Osteocyte (in vitro differentiated cells): ENCODE data around the gene TET2. TPM values are rescaled to one million over a fixed set of nuclear protein-coding genes. Genes with fewer than 3 reads are reported as not detected.

Experiments used
- DNase-seq: peaks from one replicate; pipeline ENCODE4 v3.0.0; 2021; ENCODE audit warnings: mixed read lengths; ENCODE audit not compliant: unreplicated experiment; ENCODE audit errors: extremely low spot score
- H3K27ac Mint-ChIP-seq: one replicate; pipeline ENCODE4 v1.8.0; 2021; ENCODE audit warnings: mild to moderate bottlenecking, mixed read lengths; ENCODE audit not compliant: unreplicated experiment
- H3K27me3 Mint-ChIP-seq: one replicate; pipeline ENCODE4 v1.8.0; 2021; ENCODE audit warnings: mixed read lengths; ENCODE audit not compliant: unreplicated experiment
- H3K36me3 Mint-ChIP-seq: one replicate; pipeline ENCODE4 v1.8.0; 2021; ENCODE audit warnings: mixed read lengths; ENCODE audit not compliant: unreplicated experiment
- H3K4me1 Mint-ChIP-seq: one replicate; pipeline ENCODE4 v1.8.0; 2021; ENCODE audit warnings: mixed read lengths; ENCODE audit not compliant: unreplicated experiment
- H3K4me3 Mint-ChIP-seq: one replicate; pipeline ENCODE4 v1.8.0; 2021; ENCODE audit warnings: mild to moderate bottlenecking, moderate library complexity, mixed read lengths; ENCODE audit not compliant: unreplicated experiment
- H3K9me3 Mint-ChIP-seq: one replicate; pipeline ENCODE4 v1.8.0; 2021; ENCODE audit warnings: mixed read lengths; ENCODE audit not compliant: unreplicated experiment
- total RNA-seq: library from RNA; stranded (reverse); gene quantifications from 2 replicates; pipeline ENCODE4 v1.2.1, GENCODE V29; 2021
- TF ChIP-seq, protein P1 (sequence below): fragments of 200-600 bp; sonication (generic); IDR thresholded peaks from 2 replicates; pipeline ENCODE4 v1.5.0; 2021; ENCODE audit warnings: antibody characterized with exemption, mild to moderate bottlenecking, moderate library complexity

Gene TET2
- total RNA-seq, 1 donor from 2014 or later: 23.7 TPM

GRCh38 chr4:105129286-105130040 lies 17.2 kb upstream of the TET2 start:
- Mint-ChIP-seq H3K27me3 (no peaks in the 10 kb centered on the region), H3K9me3 (no peaks in the 10 kb centered on the region), H3K4me3 (no peak overlapping the region), H3K27ac (no peak overlapping the region), H3K4me1 (peaks cover 12% of the 10 kb centered on the region), H3K36me3 (no peaks in the 10 kb centered on the region)
- TF ChIP-seq, protein P1, sequence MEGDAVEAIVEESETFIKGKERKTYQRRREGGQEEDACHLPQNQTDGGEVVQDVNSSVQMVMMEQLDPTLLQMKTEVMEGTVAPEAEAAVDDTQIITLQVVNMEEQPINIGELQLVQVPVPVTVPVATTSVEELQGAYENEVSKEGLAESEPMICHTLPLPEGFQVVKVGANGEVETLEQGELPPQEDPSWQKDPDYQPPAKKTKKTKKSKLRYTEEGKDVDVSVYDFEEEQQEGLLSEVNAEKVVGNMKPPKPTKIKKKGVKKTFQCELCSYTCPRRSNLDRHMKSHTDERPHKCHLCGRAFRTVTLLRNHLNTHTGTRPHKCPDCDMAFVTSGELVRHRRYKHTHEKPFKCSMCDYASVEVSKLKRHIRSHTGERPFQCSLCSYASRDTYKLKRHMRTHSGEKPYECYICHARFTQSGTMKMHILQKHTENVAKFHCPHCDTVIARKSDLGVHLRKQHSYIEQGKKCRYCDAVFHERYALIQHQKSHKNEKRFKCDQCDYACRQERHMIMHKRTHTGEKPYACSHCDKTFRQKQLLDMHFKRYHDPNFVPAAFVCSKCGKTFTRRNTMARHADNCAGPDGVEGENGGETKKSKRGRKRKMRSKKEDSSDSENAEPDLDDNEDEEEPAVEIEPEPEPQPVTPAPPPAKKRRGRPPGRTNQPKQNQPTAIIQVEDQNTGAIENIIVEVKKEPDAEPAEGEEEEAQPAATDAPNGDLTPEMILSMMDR: no peak
- no peak for DNase-seq

DNA sequence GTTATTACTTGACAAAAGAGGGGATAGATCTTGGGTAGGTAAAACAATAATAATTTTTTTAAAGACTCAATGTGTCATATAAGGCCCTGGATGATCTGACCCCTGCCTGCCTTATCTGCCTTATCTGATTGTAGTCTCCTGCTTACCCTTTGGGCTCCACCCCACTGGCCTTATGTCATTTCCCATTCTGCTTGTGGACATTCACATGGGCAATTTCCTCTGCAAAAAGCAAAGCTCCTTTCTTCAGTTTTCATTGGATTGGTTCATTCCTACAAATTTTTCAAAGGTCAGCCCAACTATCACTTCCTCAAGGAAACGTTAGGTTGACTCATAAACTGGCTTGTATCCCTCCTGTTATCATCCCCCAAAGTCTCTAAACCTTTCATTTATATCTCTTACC lies 15.7 kb upstream of the TET2 start:
- H3K27me3 Mint-ChIP-seq: no peaks in the 10 kb centered on the region
- peaks cover 10% of the 10 kb centered on the region for H3K4me1 Mint-ChIP-seq
- no peak overlapping the region for H3K4me3 Mint-ChIP-seq
- TF ChIP-seq, protein P1: no peak
- H3K27ac Mint-ChIP-seq: no peak overlapping the region
- H3K36me3 Mint-ChIP-seq: no peaks in the 10 kb centered on the region
- no peaks in the 10 kb centered on the region for H3K9me3 Mint-ChIP-seq
- DNase-seq: no peak

DNA sequence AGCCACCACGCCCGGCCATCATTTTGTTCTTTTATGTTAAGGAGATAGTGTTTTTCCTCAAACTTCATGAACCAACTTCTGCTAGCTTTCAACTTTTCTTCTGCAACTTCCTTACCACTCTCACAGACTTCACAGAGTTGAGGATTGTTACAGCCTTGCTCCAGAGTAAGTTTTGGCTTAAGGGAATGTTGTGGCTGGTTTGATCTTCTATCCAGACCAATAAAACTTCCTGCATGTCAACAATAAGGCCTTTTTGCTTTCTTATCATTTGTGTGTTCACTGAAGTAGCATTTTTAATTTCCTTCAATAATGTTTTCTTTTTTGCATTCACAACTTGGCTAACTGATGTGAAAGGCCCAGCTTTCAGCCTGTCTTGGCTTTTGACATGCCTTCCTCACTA lies 12.7 kb upstream of the TET2 start:
- TF ChIP-seq, protein P1: no peak

GRCh38 chr4:105135785-105136184 lies 10.9 kb upstream of the TET2 start:
- Mint-ChIP-seq H3K36me3 (no peaks in the 10 kb centered on the region), H3K4me3 (no peak overlapping the region), H3K4me1 (no peaks in the 10 kb centered on the region), H3K27ac (no peak overlapping the region), H3K27me3 (no peaks in the 10 kb centered on the region), H3K9me3 (no peaks in the 10 kb centered on the region)
- TF ChIP-seq, protein P1: no peak
- no peak for DNase-seq

More for the DNA sequence above, 12.7 kb upstream of the TET2 start:
- Mint-ChIP-seq H3K27me3 (no peaks in the 10 kb centered on the region), H3K4me3 (no peak overlapping the region), H3K4me1 (no peaks in the 10 kb centered on the region), H3K9me3 (no peaks in the 10 kb centered on the region), H3K27ac (no peak overlapping the region), H3K36me3 (no peaks in the 10 kb centered on the region)
- DNase-seq: no peak

DNA sequence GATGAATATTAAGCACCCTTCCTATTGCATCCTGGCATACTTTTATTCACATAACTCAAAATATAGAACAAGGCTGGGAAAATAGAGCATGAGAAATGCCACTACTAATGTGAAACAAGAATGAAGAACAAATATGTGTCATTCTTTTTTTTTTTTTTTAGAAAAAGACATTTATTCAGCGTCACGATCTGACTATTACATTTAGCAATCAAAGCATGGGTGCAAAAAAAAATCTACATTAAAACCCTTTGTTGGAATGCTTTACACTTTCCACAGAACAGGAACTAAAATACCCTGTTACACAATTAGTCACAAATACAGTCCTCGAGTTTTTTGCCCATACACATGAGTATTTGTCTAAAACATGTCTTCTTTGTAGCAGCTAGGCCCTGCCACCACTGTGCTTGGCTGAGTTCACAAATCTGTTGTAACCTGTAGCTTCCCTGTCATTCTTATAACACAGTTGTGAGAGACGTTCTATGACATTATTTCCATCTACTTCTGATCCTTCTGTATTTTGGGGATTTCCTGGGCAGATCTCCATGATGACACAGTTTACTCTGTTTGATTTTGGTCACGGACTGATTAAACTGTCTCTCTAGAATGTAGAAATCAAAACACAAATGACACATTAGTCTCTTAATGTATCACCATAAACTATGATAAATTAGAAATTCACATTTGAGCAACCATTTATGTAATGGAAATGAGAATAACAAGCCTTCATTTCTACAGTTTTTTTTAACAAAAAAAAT lies 9.4 kb upstream of the TET2 start:
- H3K4me3 Mint-ChIP-seq: no peak overlapping the region
- no peaks in the 10 kb centered on the region for H3K27me3 Mint-ChIP-seq
- no peaks in the 10 kb centered on the region for H3K9me3 Mint-ChIP-seq
- DNase-seq: no peak
- no peak overlapping the region for H3K27ac Mint-ChIP-seq
- no peaks in the 10 kb centered on the region for H3K36me3 Mint-ChIP-seq
- H3K4me1 Mint-ChIP-seq: no peaks in the 10 kb centered on the region
- TF ChIP-seq, protein P1: no peak
